Loucy (cell line): ENCODE results near the gene WNT3.

Source experiments
- H2AFZ ChIP-seq: fragments of 200-600 bp; sonication (generic); 2 replicates; pipeline ENCODE4 v1.6.0; 2016; ENCODE audit warnings: antibody characterized with exemption, mild to moderate bottlenecking, low read length, moderate library complexity
- H3F3A ChIP-seq: fragments of 200-600 bp; 2 replicates; pipeline ENCODE4 v1.6.0; 2016; ENCODE audit warnings: antibody characterized with exemption, low read depth, mild to moderate bottlenecking
- H3K27me3 ChIP-seq: fragments of 200-600 bp; sonication (generic); 2 replicates; pipeline ENCODE4 v1.6.1; 2014; ENCODE audit warnings: low read length, mild to moderate bottlenecking; ENCODE audit not compliant: insufficient read depth, poor library complexity, severe bottlenecking
- H3K36me3 ChIP-seq: fragments of 200-600 bp; sonication (generic); 2 replicates; pipeline ENCODE4 v1.6.1; 2016; ENCODE audit warnings: low read length; ENCODE audit not compliant: insufficient read depth
- H3K4me1 ChIP-seq: fragments of 200-600 bp; sonication (generic); 2 replicates; pipeline ENCODE4 v1.5.1; 2014; ENCODE audit warnings: low read length, mild to moderate bottlenecking; ENCODE audit not compliant: insufficient read depth, poor library complexity, severe bottlenecking
- H3K4me2 ChIP-seq: fragments of 200-600 bp; sonication (generic); 2 replicates; pipeline ENCODE4 v1.6.0; 2014; ENCODE audit warnings: antibody characterized with exemption, low read length, low read depth, mild to moderate bottlenecking; ENCODE audit not compliant: poor library complexity, severe bottlenecking
- H3K4me3 ChIP-seq: fragments of 200-600 bp; sonication (generic); 2 replicates; pipeline ENCODE4 v1.5.1; 2014; ENCODE audit warnings: low read length, mild to moderate bottlenecking, mixed read lengths; ENCODE audit not compliant: poor library complexity, severe bottlenecking
- H3K79me2 ChIP-seq: fragments of 200-600 bp; sonication (generic); 2 replicates; pipeline ENCODE4 v1.6.1; 2014; ENCODE audit warnings: low read length; ENCODE audit not compliant: insufficient read depth
- H3K9ac ChIP-seq: fragments of 200-600 bp; sonication (generic); 2 replicates; pipeline ENCODE4 v1.6.0; 2014; ENCODE audit warnings: mild to moderate bottlenecking, low read depth, low read length, moderate library complexity; ENCODE audit not compliant: poor library complexity, severe bottlenecking
- H3K9me2 ChIP-seq: fragments of 200-600 bp; sonication (generic); replicated peaks from 2 replicates; pipeline ENCODE4 v1.6.1; 2016; ENCODE audit warnings: low read depth, low read length, mixed read lengths
- H3K9me3 ChIP-seq: fragments of 200-600 bp; sonication (generic); 2 replicates; pipeline ENCODE4 v1.6.1; 2014; ENCODE audit warnings: mild to moderate bottlenecking, antibody characterized with exemption, low read length, low read depth; ENCODE audit not compliant: insufficient read depth
- H4K20me1 ChIP-seq: fragments of 200-600 bp; sonication (generic); 2 replicates; pipeline ENCODE4 v1.6.0; 2014; ENCODE audit warnings: antibody characterized with exemption, low read length, mild to moderate bottlenecking; ENCODE audit not compliant: insufficient read depth, poor library complexity, severe bottlenecking
- CTCF ChIP-seq: fragments of 200-600 bp; sonication (generic); conservative IDR thresholded peaks from 2 replicates; pipeline ENCODE4 v1.5.1; 2014; ENCODE audit warnings: mild to moderate bottlenecking, antibody characterized with exemption, low read length
- EZH2phosphoT487 ChIP-seq: fragments of 200-600 bp; IDR thresholded peaks from 2 replicates; pipeline ENCODE4 v1.6.1; 2018; ENCODE audit warnings: antibody characterized with exemption, mild to moderate bottlenecking, moderate library complexity, borderline replicate concordance

WNT3 gene

GRCh38 chr17:46810837-46811236 lies 7.7 kb downstream of the WNT3 start:
- Histone ChIP-seq H3K4me3 (no peak overlapping the region), H3K9me3 (no peaks in the 10 kb centered on the region), H3K9me2 (no peaks in the 10 kb centered on the region), H3K4me2 (no peak overlapping the region), H4K20me1 (no peaks in the 10 kb centered on the region), H3F3A (no peaks in the 10 kb centered on the region), H3K79me2 (no peaks in the 10 kb centered on the region), H2AFZ (no peak overlapping the region), H3K4me1 (no peaks in the 10 kb centered on the region), H3K36me3 (no peaks in the 10 kb centered on the region), H3K27me3 (no peaks in the 10 kb centered on the region), H3K9ac (no peak overlapping the region)
- TF ChIP-seq CTCF (no peak), EZH2phosphoT487 (no peak)

GRCh38 chr17:46809110-46809571 lies 9.4 kb downstream of the WNT3 start:
- H3K27me3 ChIP-seq: no peaks in the 10 kb centered on the region
- no peaks in the 10 kb centered on the region for H3K4me1 ChIP-seq
- H3K36me3 ChIP-seq: no peaks in the 10 kb centered on the region
- no peaks in the 10 kb centered on the region for H4K20me1 ChIP-seq
- no peak overlapping the region for H3K4me3 ChIP-seq
- H3K9ac ChIP-seq: no peak overlapping the region
- H3K4me2 ChIP-seq: no peak overlapping the region
- TF ChIP-seq EZH2phosphoT487: no peak
- no peak for TF ChIP-seq CTCF
- no peaks in the 10 kb centered on the region for H3F3A ChIP-seq
- H2AFZ ChIP-seq: no peak overlapping the region
- H3K9me3 ChIP-seq: no peaks in the 10 kb centered on the region
- H3K9me2 ChIP-seq: no peaks in the 10 kb centered on the region
- H3K79me2 ChIP-seq: no peaks in the 10 kb centered on the region

DNA sequence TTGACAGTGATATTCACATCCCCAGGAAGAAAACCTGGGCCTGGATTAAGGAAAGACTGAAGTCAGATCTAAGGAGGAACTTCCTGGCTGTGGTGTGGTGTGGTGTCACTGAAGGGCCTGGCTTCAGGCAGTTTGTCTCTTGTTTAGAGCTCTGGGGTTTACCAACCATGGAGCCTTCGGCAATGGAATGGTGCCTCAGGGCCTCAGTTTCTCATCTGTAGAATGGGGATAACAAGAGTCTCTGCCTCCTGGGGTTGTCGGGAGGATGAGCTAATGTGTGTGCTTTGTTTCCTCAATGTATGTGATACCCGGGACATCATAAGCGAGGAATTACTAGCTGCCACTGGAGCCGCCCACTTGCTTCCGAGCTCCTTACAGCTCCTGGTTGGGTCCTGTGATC lies 12.7 kb downstream of the WNT3 start:
- H3K9ac ChIP-seq: no peak overlapping the region
- no peak overlapping the region for H3K4me2 ChIP-seq
- no peaks in the 10 kb centered on the region for H3K36me3 ChIP-seq
- H3K4me3 ChIP-seq: no peak overlapping the region
- TF ChIP-seq EZH2phosphoT487 (no peak), CTCF (no peak)
- no peaks in the 10 kb centered on the region for H3K9me3 ChIP-seq
- H3F3A ChIP-seq: no peaks in the 10 kb centered on the region
- H3K27me3 ChIP-seq: no peaks in the 10 kb centered on the region
- no peak overlapping the region for H2AFZ ChIP-seq
- no peaks in the 10 kb centered on the region for H3K79me2 ChIP-seq
- no peaks in the 10 kb centered on the region for H3K4me1 ChIP-seq
- H3K9me2 ChIP-seq: no peaks in the 10 kb centered on the region
- H4K20me1 ChIP-seq: no peaks in the 10 kb centered on the region
